ENCODE results near the gene PCF11.

DNA sequence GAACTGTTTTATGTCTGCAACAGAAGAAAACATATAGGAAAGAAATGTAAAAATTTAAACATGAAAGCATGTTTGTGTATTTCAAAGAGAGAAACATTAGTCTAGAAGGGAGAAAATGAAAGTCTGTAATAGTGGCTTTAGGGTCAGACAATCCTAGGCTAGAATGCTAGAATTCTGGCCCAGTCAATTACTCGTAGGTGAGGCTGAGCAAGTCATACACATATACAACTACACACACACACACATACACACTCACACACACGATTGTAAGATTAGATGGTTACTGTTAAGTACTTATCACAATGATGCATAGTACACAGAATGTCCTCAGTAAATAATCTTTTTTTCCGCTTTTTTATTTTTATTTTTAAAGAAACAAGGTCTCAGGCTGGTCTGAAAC is 37.7 kb upstream of the PCF11 start:
- TF ChIP-seq, protein P1, sequence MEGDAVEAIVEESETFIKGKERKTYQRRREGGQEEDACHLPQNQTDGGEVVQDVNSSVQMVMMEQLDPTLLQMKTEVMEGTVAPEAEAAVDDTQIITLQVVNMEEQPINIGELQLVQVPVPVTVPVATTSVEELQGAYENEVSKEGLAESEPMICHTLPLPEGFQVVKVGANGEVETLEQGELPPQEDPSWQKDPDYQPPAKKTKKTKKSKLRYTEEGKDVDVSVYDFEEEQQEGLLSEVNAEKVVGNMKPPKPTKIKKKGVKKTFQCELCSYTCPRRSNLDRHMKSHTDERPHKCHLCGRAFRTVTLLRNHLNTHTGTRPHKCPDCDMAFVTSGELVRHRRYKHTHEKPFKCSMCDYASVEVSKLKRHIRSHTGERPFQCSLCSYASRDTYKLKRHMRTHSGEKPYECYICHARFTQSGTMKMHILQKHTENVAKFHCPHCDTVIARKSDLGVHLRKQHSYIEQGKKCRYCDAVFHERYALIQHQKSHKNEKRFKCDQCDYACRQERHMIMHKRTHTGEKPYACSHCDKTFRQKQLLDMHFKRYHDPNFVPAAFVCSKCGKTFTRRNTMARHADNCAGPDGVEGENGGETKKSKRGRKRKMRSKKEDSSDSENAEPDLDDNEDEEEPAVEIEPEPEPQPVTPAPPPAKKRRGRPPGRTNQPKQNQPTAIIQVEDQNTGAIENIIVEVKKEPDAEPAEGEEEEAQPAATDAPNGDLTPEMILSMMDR (IDR thresholded peaks at IDR 0.05; ENCODE audit: insufficient read depth, low read depth, low read length), result no peak
- no peak for TF ChIP-seq EZH2 (IDR thresholded peaks at IDR 0.05; ENCODE audit: insufficient read depth, low read length)

Data from astrocyte (in vitro differentiated cells and primary cell).